Measurements from ENCODE around the gene BLTP2.
A peak's percentile ranks its signal among the peaks of the same experiment; 100 is the strongest.

The BLTP2 gene

GRCh38 chr17:28598799-28599310 lies 46.1 kb downstream of the BLTP2 start, which contains the start of gene SPAG5:
Gene SPAG5, minus strand, starts transcription at chr17:28599025. Its CDS starts 79 bp downstream, at chr17:28598946.
- peak; percentile 97 for DNase-seq (ENCODE audit: low read depth, low spot score)

GRCh38 chr17:28598389-28598788 lies 46.6 kb downstream of the BLTP2 start:
- DNase-seq (ENCODE audit: low read depth, low spot score): no peak

GRCh38 chr17:28597606-28598383 lies 47.2 kb downstream of the BLTP2 start:
- DNase-seq (ENCODE audit: low read depth, low spot score): no peak

All from astrocyte of the hippocampus (primary cell).